BLaER1 treated with 17β-estradiol and CSF1 and Interleukin-3, amounts not matched to agents 10 nM and 100 nM (cell line): ENCODE measurements around the gene CTBP2.

Source experiments
- H3K27ac ChIP-seq, 11 experiments: shearing (Covaris generic); formaldehyde crosslinking; 2 replicates each; pipeline ENCODE4 v1.8.1; 2022
- H3K27me3 ChIP-seq, 11 experiments: shearing (Covaris generic); formaldehyde crosslinking; 2 replicates each; pipeline ENCODE4 v1.8.1; 2022
- H3K36me3 ChIP-seq, 11 experiments: shearing (Covaris generic); formaldehyde crosslinking; 2 replicates each; pipeline ENCODE4 v1.8.1; 2022
- H3K4me1 ChIP-seq, 10 experiments: shearing (Covaris generic); formaldehyde crosslinking; 2 replicates each; pipeline ENCODE4 v1.8.1; 2022
- H3K4me2 ChIP-seq, 11 experiments: shearing (Covaris generic); formaldehyde crosslinking; 2 replicates each; pipeline ENCODE4 v1.8.1; 2022
- H3K4me3 ChIP-seq, 10 experiments: shearing (Covaris generic); formaldehyde crosslinking; 2 replicates each; pipeline ENCODE4 v1.8.1; 2022
- H3K9ac ChIP-seq, 11 experiments: shearing (Covaris generic); formaldehyde crosslinking; 2 replicates each; pipeline ENCODE4 v1.8.1; 2022
- H3K9me3 ChIP-seq, 11 experiments: shearing (Covaris generic); formaldehyde crosslinking; replicated peaks in 1 of 11; 2 replicates each; pipeline ENCODE4 v1.8.1; 2022
- H4K20me1 ChIP-seq, 11 experiments: shearing (Covaris generic); formaldehyde crosslinking; 2 replicates each; pipeline ENCODE4 v1.8.1; 2022
- Cebpa-rat ChIP-seq, 11 experiments: shearing (Covaris generic); IDR thresholded peaks; 2 replicates each; pipeline ENCODE4 v1.8.1; 2022

Gene CTBP2

DNA sequence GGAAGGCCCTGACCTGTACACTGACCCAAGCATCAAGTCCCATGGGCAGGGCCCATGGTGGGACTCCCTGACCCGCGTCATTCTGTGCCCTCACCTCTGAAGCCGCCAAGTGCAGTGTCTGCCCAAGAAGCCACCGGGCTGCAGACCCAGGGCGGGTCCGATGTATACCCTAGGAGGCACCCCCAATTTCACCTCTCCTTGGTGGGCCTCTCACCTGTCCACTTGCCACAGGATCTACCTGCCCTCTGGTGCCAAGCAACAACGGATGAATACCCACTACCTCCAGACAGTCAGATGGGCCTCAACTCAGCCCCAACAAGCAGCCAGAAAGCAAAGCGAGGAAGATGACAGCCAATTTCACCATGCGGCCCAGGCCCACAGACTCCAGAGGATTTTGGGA, 92.6 kb downstream of the CTBP2 start:
- TF ChIP-seq Cebpa-rat (IDR thresholded peaks at IDR 0.05), result no peak
- Histone ChIP-seq H3K4me3 (no peak overlapping the region), H3K9me3 (no peaks in the 10 kb centered on the region), H3K27ac (peak overlapping the region in 2 of 11 experiments; percentile 30 to 51; a peak in 3 of 22 replicates), H3K4me2 (peak overlapping the region; percentile 44 to 99 (median 90)), H3K4me1 (peaks cover 84 to 96% (median 93%) of the 10 kb centered on the region in 10 experiments), H4K20me1 (peaks cover 74 to 100% (median 97%) of the 10 kb centered on the region in 11 experiments), H3K9ac (peak overlapping the region in 3 of 11 experiments; percentile 2 to 25 (median 11); a peak in 1 of 22 replicates), H3K36me3 (peaks cover 22 to 57% (median 37%) of the 10 kb centered on the region in 11 experiments), H3K27me3 (no peaks in the 10 kb centered on the region)

DNA sequence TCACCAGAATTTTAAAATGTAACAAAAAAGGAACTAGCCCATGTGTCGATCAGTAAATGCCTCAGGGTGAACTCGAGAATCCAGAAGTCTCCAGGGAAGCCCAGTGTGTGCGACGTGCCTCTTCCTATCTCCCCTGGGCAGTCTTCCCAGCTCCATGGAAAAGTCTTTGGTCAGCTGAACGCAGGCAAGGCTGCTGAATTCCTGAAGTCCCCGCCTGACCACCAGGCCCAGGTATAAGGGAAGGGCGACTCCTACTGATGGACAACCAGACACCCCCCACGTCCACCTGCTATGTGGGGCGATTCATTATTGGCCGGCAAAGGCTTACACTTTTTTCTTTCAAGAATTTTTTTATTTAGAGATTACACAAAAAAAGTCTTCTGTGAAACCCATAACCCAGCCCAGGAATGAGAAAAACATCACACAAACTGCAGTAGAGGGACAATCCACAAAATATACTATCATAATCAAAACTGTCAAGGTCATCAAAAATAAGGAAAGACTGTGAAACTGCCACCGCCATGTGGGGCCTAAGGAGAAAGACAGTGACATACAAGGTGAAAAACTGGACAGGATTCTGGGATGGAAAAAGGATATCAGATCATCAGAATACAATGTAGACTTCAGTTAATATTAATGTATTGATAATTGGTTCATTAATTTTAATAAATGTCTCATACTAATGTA, 93.5 kb downstream of the CTBP2 start:
- peaks cover 66 to 100% (median 97%) of the 10 kb centered on the region in 11 experiments for H4K20me1 ChIP-seq

GRCh38 chr10:125064681-125065492, 95.5 kb downstream of the CTBP2 start:
- Histone ChIP-seq H3K27me3 (no peaks in the 10 kb centered on the region), H3K36me3 (peaks cover 7 to 40% (median 27%) of the 10 kb centered on the region in 11 experiments; a peak in 17 of 22 replicates), H3K9ac (peak overlapping the region; percentile 16 to 83 (median 76); a peak in 21 of 22 replicates), H3K9me3 (no peaks in the 10 kb centered on the region), H3K4me3 (peak overlapping the region; percentile 7 to 58 (median 44); a peak in 16 of 20 replicates), H3K4me1 (peaks cover 98 to 100% (median 100%) of the 10 kb centered on the region in 10 experiments), H3K4me2 (peak overlapping the region; percentile 86 to 99 (median 93)), H4K20me1 (peaks cover 59 to 100% (median 97%) of the 10 kb centered on the region in 11 experiments), H3K27ac (peak overlapping the region in 10 of 11 experiments; percentile 45 to 94 (median 86); a peak in 21 of 22 replicates)
- peak in 10 of 11 experiments; percentile 17 to 99 (median 92); a peak in 18 of 22 replicates for TF ChIP-seq Cebpa-rat (IDR thresholded peaks at IDR 0.05)

More for the DNA sequence above, 93.5 kb downstream of the CTBP2 start:
- Histone ChIP-seq H3K9me3 (no peaks in the 10 kb centered on the region), H3K4me3 (no peak overlapping the region), H3K4me1 (peaks cover 92 to 100% (median 99%) of the 10 kb centered on the region in 10 experiments), H3K9ac (peak overlapping the region in 4 of 11 experiments; percentile 76 to 83 (median 80); a peak in 4 of 22 replicates), H3K4me2 (peak overlapping the region; percentile 86 to 99 (median 93)), H3K27ac (peak overlapping the region in 8 of 11 experiments; percentile 78 to 94 (median 88); a peak in 11 of 22 replicates), H3K36me3 (peaks cover 13 to 48% (median 28%) of the 10 kb centered on the region in 11 experiments; a peak in 20 of 22 replicates), H3K27me3 (no peaks in the 10 kb centered on the region)
- TF ChIP-seq Cebpa-rat (IDR thresholded peaks at IDR 0.05), result no peak

- peaks cover 18 to 44% (median 35%) of the 10 kb centered on the region in 11 experiments; a peak in 17 of 22 replicates for H3K36me3 ChIP-seq
- H3K4me1 ChIP-seq, result peaks cover 98 to 100% (median 100%) of the 10 kb centered on the region in 10 experiments
- H3K9ac ChIP-seq, result peak overlapping the region in 9 of 11 experiments; percentile 45 to 83 (median 76); a peak in 18 of 22 replicates
- no peak for TF ChIP-seq Cebpa-rat (IDR thresholded peaks at IDR 0.05)
- peak overlapping the region in 8 of 10 experiments; percentile 19 to 58 (median 45); a peak in 11 of 20 replicates for H3K4me3 ChIP-seq
- H3K9me3 ChIP-seq, result no peaks in the 10 kb centered on the region
- H3K27ac ChIP-seq, result peak overlapping the region in 9 of 11 experiments; percentile 78 to 94 (median 87); a peak in 18 of 22 replicates
- H4K20me1 ChIP-seq, result peaks cover 56 to 100% (median 97%) of the 10 kb centered on the region in 11 experiments
- no peaks in the 10 kb centered on the region for H3K27me3 ChIP-seq
- H3K4me2 ChIP-seq, result peak overlapping the region; percentile 86 to 99 (median 93)
These were observed 97.0 kb downstream of the CTBP2 start for GRCh38 chr10:125063256-125063925.

GRCh38 chr10:125062914-125063230, 97.5 kb downstream of the CTBP2 start:
- H3K4me3 ChIP-seq, result peak overlapping the region in 7 of 10 experiments; percentile 38 to 58 (median 44); a peak in 11 of 20 replicates
- peak overlapping the region; percentile 86 to 99 (median 93) for H3K4me2 ChIP-seq
- H3K36me3 ChIP-seq, result peaks cover 17 to 43% (median 32%) of the 10 kb centered on the region in 11 experiments; a peak in 17 of 22 replicates
- H3K27ac ChIP-seq, result peak overlapping the region in 10 of 11 experiments; percentile 39 to 94 (median 86); a peak in 19 of 22 replicates
- H4K20me1 ChIP-seq, result peaks cover 57 to 100% (median 97%) of the 10 kb centered on the region in 11 experiments
- H3K9me3 ChIP-seq, result no peaks in the 10 kb centered on the region
- TF ChIP-seq Cebpa-rat (IDR thresholded peaks at IDR 0.05), result peak in 1 of 11 experiments; percentile 1; a peak in 1 of 22 replicates
- H3K27me3 ChIP-seq, result no peaks in the 10 kb centered on the region
- peak overlapping the region in 10 of 11 experiments; percentile 42 to 83 (median 76); a peak in 19 of 22 replicates for H3K9ac ChIP-seq
- peaks cover 98 to 100% (median 100%) of the 10 kb centered on the region in 10 experiments for H3K4me1 ChIP-seq

GRCh38 chr10:125062227-125062913, 98.0 kb downstream of the CTBP2 start:
- Histone ChIP-seq H3K4me2 (peak overlapping the region; percentile 86 to 99 (median 93)), H3K9ac (peak overlapping the region; percentile 34 to 83 (median 76); a peak in 20 of 22 replicates), H3K36me3 (peaks cover 14 to 39% (median 28%) of the 10 kb centered on the region in 11 experiments; a peak in 18 of 22 replicates), H3K4me3 (peak overlapping the region in 8 of 10 experiments; percentile 31 to 58 (median 43); a peak in 14 of 20 replicates), H3K4me1 (peaks cover 98 to 100% (median 100%) of the 10 kb centered on the region in 10 experiments), H4K20me1 (peaks cover 57 to 100% (median 97%) of the 10 kb centered on the region in 11 experiments), H3K27ac (peak overlapping the region in 10 of 11 experiments; percentile 39 to 94 (median 86); a peak in 20 of 22 replicates), H3K27me3 (no peaks in the 10 kb centered on the region), H3K9me3 (no peaks in the 10 kb centered on the region)
- TF ChIP-seq Cebpa-rat (IDR thresholded peaks at IDR 0.05), result peak in 3 of 11 experiments; percentile 5 to 82 (median 68); a peak in 4 of 22 replicates

GRCh38 chr10:125061557-125062226, 98.7 kb downstream of the CTBP2 start:
- Histone ChIP-seq H3K27ac (peak overlapping the region in 10 of 11 experiments; percentile 39 to 94 (median 86); a peak in 20 of 22 replicates), H3K4me1 (peaks cover 98 to 100% (median 100%) of the 10 kb centered on the region in 10 experiments), H4K20me1 (peaks cover 57 to 100% (median 97%) of the 10 kb centered on the region in 11 experiments), H3K36me3 (peaks cover 11 to 38% (median 29%) of the 10 kb centered on the region in 11 experiments; a peak in 19 of 22 replicates), H3K4me2 (peak overlapping the region; percentile 86 to 99 (median 93)), H3K4me3 (peak overlapping the region in 9 of 10 experiments; percentile 17 to 58 (median 42); a peak in 14 of 20 replicates), H3K9ac (peak overlapping the region; percentile 34 to 83 (median 76); a peak in 20 of 22 replicates), H3K9me3 (no peaks in the 10 kb centered on the region), H3K27me3 (no peaks in the 10 kb centered on the region)
- TF ChIP-seq Cebpa-rat (IDR thresholded peaks at IDR 0.05), result no peak
